Myocyte (in vitro differentiated cells): ENCODE data around the gene CA12. TPM values are rescaled to one million over a fixed set of nuclear protein-coding genes. Genes with fewer than 3 reads are reported as not detected.

Source experiments
- DNase-seq: peaks from one replicate; pipeline ENCODE4 v3.0.0-alpha.2; 2012; ENCODE audit warnings: low read depth
- total RNA-seq: library from RNA; depleted of rRNA; stranded (reverse); fragments of >200 nt; gene quantifications from 2 replicates; pipeline ENCODE4 v1.2.3, GENCODE V29; 2014

Gene CA12
- total RNA-seq, 1 donor from 2014 or later = 0.62 TPM

DNA sequence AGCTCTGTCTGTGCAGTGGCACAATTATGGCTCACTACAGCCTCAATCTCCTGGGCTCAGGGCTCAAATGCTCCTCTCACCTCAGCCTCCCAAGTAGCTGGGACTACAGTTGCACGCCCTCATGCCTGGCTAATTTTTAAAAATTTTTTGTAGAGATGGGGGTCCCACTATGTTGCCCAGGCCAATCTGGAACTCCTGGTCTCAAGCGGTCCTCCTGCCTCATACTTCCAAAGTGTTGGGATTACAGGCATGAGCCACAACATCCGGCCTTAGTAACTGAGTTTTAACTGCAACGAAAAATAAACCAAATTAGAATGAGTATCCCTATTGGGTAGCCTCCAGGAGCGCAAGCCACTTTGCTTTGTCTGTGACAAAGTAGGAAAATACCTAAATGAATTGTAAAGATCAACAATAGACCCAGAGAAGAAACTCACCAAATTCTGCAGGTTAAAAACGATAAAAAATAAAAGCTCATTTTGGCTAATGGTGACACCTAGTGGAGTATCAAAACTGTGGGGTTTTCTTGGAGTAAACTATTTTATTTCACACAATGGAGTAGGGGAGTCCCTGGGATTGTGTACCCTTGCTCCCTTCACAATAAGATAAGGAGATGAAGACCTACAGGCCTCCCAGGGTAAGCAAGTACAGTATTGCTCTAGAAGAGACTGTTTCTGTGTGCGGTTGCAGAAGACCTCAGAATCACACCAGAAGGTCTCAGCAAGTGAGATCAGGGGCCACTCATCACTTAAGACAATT lies 21.0 kb upstream of the CA12 start:
- DNase-seq = peak; percentile 58

DNA sequence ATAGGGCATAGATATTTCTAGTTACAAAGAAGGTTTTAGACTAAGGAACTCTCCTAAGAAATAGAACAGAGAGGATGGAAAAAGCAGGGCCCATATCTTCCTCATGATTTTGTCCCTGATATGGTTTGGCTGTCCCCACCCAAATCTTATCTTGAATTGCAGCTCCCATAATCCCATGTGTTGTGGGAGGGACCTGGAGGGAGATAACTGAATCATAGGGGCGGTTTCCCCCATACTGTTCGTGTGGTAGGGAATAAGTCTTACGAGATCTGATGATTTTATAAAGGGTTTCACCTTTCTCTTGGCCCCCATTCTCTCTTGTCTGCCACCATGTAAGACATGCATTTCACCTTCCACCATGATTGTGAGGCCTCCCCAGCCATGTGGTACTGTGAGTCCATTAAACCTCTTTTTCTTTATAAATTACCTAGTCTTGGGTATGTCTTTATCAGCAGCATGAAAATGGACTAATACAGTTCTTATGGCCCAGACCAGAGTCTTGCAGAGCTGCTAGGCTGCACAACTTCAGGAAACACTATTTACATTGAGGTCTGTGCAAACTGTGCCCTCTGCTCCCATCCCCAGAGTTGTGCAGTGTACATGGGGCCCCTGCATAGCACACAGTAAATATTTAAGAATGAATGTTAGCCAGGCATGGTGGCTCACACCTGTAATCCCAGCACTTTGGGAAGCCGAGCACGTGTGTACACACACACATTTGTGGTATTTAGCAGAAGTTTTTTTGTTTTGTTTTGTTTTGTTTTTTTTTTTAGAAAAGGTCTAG lies 20.3 kb upstream of the CA12 start:
- DNase-seq = no peak

DNA sequence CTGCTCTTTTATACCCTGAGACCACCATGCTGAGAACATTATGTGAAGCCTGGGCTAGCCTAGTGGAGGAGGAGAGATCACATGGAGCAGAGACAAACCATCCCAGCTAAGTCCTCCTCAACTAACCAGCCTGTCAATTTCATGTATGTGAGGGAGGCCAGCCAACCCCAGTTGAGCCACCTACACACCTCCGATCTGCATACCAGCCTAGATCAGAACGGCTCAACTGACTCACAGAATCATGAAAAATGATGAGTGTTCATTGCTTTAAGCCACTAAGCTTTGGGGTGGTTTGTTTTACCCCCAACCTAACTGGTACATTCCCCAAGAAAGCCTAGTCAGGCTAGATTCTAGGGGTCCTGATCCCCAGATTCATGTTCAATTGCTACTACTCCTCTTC lies 19.4 kb upstream of the CA12 start:
- DNase-seq = no peak

DNA sequence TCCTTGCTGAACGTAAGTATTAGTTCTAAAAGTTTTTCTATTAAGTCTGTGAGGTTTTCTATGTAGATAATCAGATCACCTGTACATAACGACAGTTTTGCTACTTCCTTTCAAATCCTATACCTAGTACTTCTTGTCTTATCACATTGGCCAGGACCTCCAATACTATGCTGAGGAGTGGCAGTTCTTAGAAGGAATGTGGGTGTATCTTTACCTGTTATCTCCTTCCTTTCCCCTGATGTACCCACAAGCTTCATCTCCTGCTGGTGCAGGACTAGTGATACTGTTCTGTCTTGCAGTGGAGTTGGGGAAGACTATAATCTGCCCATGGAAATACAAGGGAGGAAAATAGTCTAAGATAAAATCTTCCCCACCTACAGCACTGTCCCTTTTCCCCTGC lies 16.8 kb upstream of the CA12 start:
- DNase-seq = no peak

- DNase-seq = no peak
Observed at GRCh38 chr15:63396152-63396928, 14.7 kb upstream of the CA12 start.

GRCh38 chr15:63395730-63396151 lies 14.1 kb upstream of the CA12 start:
- no peak for DNase-seq

DNA sequence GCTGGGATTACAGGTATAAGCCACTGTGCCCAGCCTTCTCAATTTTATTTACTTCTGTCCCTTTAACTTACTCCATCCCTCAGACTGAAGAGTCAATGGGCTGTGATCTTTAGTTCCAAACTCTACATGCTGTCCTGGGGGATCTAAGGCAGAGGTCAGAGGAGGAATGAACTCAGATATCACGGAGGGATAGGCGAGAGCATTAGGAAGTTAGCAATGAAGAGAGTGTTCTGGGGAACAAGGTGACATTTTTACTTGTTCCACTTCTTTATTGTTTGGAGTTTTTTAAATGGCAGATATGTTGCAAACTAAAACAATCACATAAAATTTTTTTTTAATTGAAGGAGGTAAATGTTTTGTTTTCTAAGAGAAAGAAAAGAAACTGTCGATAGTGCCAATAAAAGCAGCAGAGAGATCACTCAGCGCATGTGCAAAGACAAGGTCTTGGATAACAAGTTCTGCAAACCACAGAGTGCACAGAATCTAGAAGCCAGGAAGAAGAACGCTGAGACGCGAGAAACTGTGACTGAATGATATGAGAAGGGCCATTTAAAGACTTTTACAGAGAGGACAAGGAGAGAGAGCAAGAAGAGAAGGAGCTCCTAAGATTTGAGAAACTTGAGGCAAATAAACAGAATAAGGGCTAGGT lies 10.8 kb upstream of the CA12 start:
- no peak for DNase-seq

GRCh38 chr15:63391669-63392360 lies 10.2 kb upstream of the CA12 start:
- DNase-seq = no peak

DNA sequence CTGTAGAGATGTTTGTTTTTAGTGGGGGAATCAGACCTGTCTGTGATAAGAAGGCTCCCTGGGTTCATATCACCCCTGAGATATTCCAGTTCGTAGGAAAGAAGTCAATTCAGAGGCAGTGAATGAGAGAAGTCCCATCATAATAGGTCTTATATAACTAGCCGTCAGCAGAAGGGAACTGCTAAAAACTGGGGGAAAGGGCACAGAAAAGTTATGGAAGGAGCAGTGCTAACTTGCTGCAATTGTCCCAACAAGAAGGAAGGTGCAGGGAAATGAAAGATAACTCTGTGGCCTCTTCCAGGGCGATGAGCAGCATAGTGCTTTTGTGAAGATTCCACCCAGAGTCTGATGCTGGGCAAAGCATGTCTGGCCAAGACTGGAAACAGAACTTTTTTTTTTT lies 9.0 kb upstream of the CA12 start:
- no peak for DNase-seq

GRCh38 chr15:63389902-63390670 lies 8.4 kb upstream of the CA12 start:
- no peak for DNase-seq

GRCh38 chr15:63388511-63388910 lies 6.9 kb upstream of the CA12 start:
- no peak for DNase-seq

DNA sequence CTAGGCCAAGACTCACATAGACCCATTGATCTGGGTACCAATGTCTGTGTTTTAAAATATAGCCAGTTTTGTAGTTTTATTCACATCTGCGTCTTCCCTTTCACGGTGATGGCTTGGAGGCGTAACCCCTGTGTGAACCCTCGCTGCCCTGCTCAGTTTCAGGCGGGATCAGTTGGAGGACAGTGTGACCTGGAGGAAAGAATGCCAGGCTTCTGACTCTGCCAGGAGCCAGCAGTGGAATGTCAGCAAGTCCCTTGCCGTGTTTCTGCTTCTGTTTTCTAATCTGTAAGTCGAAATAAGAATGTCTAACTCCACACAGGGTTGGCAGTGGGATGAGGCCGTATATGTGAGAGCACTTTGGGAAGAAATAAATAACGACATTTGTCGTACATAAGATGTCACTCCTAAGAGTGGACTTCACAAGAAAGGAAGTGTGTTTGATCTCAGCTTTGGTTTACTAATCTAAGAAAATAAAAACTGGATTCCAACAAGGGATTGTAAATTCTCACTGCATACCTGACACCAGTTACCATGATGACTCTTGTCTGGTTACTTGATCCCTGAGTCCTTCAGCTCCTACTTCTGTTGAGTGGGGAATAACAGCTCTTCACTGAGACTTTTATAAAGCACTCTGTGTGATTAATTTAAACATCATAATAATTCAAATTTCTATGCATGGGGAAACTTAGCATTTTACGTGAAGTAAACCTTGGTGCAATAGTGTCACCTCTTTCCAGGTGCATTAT lies 6.3 kb upstream of the CA12 start:
- no peak for DNase-seq

GRCh38 chr15:63385911-63386531 lies 4.4 kb upstream of the CA12 start:
- no peak for DNase-seq

DNA sequence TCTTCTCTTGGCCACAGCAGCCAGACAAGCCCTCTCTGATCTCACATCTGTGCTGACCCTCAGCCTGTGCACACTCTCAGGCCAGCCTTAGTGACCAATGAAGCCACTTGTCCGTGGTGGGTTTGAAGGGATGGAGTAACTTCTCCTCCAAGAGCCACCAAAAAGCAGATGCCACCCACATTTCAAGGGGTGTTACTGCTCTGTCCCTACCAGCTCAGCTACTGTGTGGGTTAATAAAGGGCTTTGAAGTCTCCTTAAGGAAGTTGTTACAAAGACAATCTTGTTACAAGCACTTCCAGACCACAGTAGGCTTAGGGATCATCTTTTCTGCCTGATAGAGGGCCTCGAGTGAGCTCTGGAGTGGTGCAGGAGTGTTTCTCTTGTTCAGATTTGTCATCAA lies 3.3 kb upstream of the CA12 start:
- no peak for DNase-seq

- no peak for DNase-seq
Observed at GRCh38 chr15:63382966-63383710, 1.5 kb upstream of the CA12 start.

GRCh38 chr15:63380808-63381282 lies 801 bp downstream of the CA12 start:
- DNase-seq = no peak

GRCh38 chr15:63380151-63380807 lies 1.4 kb downstream of the CA12 start:
- no peak for DNase-seq
